ENCODE measurements around the gene SH3BGR. TPM values are rescaled to one million over a fixed set of nuclear protein-coding genes. Genes with fewer than 3 reads are reported as not detected.

Gene SH3BGR
- total RNA-seq, 2 donors from 2014 or later = 18.8 to 22.4 TPM

DNA sequence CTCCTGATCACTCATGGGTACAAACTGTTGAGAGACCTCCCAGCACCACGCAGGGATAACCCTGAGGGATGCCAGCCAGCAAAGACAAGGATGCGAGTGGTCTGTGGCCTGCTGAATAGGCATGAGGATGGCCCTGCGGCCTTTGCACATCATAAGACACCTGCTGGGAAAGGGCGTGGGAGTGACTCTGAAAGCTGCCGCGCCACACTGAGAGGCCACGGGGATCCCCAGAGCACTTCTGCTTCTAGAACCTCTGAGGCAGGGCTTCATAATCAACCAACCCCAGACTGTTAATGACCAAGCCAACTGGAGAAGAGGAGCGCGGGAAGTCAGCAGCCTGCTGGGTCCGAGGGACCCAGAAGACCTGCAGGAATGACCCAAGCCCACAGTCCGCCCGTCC, 73.8 kb downstream of the SH3BGR start:
- no peak for DNase-seq
- Mint-ChIP-seq H3K36me3 (ENCODE audit: low read depth) (no peaks in the 10 kb centered on the region), H3K4me3 (no peak overlapping the region), H3K4me1 (peaks cover 2% of the 10 kb centered on the region), H3K27me3 (ENCODE audit: insufficient read depth) (peaks cover 2% of the 10 kb centered on the region), H3K9me3 (peaks cover 6% of the 10 kb centered on the region), H3K27ac (no peak overlapping the region)
- Histone ChIP-seq H3K27ac (ENCODE audit: low read depth, low read length) (no peak overlapping the region), H3K4me1 (ENCODE audit: control insufficient read depth, insufficient read depth, low read length) (no peaks in the 10 kb centered on the region), H3K4me3 (ENCODE audit: low read length) (no peak overlapping the region), H3K36me3 (ENCODE audit: control insufficient read depth, insufficient read depth, low read length) (no peaks in the 10 kb centered on the region), H3K27me3 (ENCODE audit: control insufficient read depth, insufficient read depth, low read length, poor library complexity, severe bottlenecking) (no peaks in the 10 kb centered on the region), H3K9me3 (ENCODE audit: control insufficient read depth, low read length) (no peaks in the 10 kb centered on the region), H3K9ac (ENCODE audit: extremely low read depth, low read length, poor library complexity, severe bottlenecking) (no peak overlapping the region)
- TF ChIP-seq, protein P1, sequence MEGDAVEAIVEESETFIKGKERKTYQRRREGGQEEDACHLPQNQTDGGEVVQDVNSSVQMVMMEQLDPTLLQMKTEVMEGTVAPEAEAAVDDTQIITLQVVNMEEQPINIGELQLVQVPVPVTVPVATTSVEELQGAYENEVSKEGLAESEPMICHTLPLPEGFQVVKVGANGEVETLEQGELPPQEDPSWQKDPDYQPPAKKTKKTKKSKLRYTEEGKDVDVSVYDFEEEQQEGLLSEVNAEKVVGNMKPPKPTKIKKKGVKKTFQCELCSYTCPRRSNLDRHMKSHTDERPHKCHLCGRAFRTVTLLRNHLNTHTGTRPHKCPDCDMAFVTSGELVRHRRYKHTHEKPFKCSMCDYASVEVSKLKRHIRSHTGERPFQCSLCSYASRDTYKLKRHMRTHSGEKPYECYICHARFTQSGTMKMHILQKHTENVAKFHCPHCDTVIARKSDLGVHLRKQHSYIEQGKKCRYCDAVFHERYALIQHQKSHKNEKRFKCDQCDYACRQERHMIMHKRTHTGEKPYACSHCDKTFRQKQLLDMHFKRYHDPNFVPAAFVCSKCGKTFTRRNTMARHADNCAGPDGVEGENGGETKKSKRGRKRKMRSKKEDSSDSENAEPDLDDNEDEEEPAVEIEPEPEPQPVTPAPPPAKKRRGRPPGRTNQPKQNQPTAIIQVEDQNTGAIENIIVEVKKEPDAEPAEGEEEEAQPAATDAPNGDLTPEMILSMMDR (conservative IDR thresholded peaks at IDR 0.05) = no peak
- WGBS, 2 experiments (ENCODE audit: insufficient coverage in 1 of 2, insufficient read length in 1 of 2) = 93 to 98% methylated on average over 11 to 12 of the region's 12 CpGs

DNA sequence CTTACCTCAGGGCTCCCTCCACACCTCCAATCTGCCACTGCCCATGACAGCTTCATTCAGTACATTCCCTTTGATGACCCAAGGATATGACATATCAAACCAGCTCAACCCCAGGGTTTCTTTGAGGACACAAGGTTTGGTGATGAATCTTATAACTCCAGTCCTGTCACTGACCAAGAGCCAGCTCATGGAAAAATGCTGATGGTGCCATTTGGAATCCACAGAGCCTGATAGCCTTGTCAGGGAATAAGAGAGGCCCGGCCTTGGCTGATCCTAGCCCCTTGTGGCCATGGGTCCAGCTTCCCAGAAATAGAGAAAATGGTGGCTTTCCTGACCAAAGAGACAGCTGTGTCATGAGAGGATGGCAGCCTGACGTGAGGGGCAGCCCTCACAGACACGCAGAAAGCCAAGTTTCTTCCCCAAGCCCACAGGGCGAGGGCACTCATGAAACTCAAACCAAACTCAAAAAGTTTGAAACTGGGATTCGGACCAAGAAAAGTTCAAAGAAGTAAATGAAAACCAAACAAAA, 75.4 kb downstream of the SH3BGR start:
- Histone ChIP-seq H3K27ac (ENCODE audit: low read depth, low read length) (no peak overlapping the region), H3K27me3 (ENCODE audit: control insufficient read depth, insufficient read depth, low read length, poor library complexity, severe bottlenecking) (no peaks in the 10 kb centered on the region), H3K4me1 (ENCODE audit: control insufficient read depth, insufficient read depth, low read length) (no peaks in the 10 kb centered on the region), H3K9me3 (ENCODE audit: control insufficient read depth, low read length) (no peaks in the 10 kb centered on the region), H3K36me3 (ENCODE audit: control insufficient read depth, insufficient read depth, low read length) (no peaks in the 10 kb centered on the region), H3K4me3 (ENCODE audit: low read length) (no peak overlapping the region), H3K9ac (ENCODE audit: extremely low read depth, low read length, poor library complexity, severe bottlenecking) (no peak overlapping the region)
- Mint-ChIP-seq H3K27me3 (ENCODE audit: insufficient read depth) (peaks cover 2% of the 10 kb centered on the region), H3K9me3 (peaks cover 6% of the 10 kb centered on the region), H3K4me1 (peaks cover 2% of the 10 kb centered on the region), H3K27ac (no peak overlapping the region), H3K36me3 (ENCODE audit: low read depth) (no peaks in the 10 kb centered on the region), H3K4me3 (no peak overlapping the region)
- TF ChIP-seq, protein P1 (conservative IDR thresholded peaks at IDR 0.05) = no peak
- 91 to 95% methylated on average over 3 to 5 of the region's 5 CpGs for WGBS, 2 experiments (ENCODE audit: insufficient coverage in 1 of 2, insufficient read length in 1 of 2)
- DNase-seq = no peak

DNA sequence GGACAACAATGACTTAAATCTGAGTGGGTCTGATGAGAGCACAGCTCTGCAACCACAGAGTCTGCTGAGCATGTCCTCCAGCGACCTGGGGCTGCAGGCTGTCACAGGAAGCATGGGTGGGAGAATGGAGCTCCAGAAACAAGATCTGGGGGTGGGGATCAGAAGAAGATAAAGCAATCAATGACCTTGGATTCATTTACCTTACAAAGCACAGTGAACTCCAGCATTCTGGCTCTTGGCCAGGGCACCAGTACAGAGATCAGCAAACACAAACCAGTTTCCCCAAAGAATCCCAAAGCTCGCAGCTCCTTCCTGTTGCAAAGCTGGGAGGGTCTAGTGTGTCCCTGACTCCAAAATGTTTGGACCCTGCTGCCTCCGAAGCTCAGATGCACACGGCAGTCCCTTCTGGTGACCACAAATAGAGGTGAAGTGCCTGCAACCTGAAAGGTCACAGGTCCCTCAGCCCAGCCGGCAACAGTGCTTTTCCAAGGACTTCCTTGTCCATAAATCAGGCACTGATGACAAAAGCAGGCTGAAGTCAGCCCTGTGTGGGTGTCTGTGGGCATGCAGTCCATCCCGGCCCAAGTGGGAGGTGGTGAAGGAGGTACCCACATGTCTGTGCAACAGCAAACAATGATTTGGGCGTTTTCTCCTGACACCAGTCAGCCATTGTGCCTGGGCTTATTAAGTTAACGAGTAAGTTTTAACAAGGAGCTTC, 76.1 kb downstream of the SH3BGR start:
- no peaks in the 10 kb centered on the region for H3K9me3 ChIP-seq (ENCODE audit: control insufficient read depth, low read length)
- H3K9ac ChIP-seq (ENCODE audit: extremely low read depth, low read length, poor library complexity, severe bottlenecking) = no peak overlapping the region
- no peak for DNase-seq
- no peak overlapping the region for H3K4me3 Mint-ChIP-seq
- TF ChIP-seq, protein P1 (conservative IDR thresholded peaks at IDR 0.05) = no peak
- H3K36me3 ChIP-seq (ENCODE audit: control insufficient read depth, insufficient read depth, low read length) = no peaks in the 10 kb centered on the region
- no peak overlapping the region for H3K27ac Mint-ChIP-seq
- H3K4me3 ChIP-seq (ENCODE audit: low read length) = no peak overlapping the region
- no peaks in the 10 kb centered on the region for H3K4me1 ChIP-seq (ENCODE audit: control insufficient read depth, insufficient read depth, low read length)
- no peak overlapping the region for H3K27ac ChIP-seq (ENCODE audit: low read depth, low read length)
- H3K36me3 Mint-ChIP-seq (ENCODE audit: low read depth) = no peaks in the 10 kb centered on the region
- H3K27me3 Mint-ChIP-seq (ENCODE audit: insufficient read depth) = peaks cover 2% of the 10 kb centered on the region
- H3K9me3 Mint-ChIP-seq = peaks cover 6% of the 10 kb centered on the region
- no peaks in the 10 kb centered on the region for H3K27me3 ChIP-seq (ENCODE audit: control insufficient read depth, insufficient read depth, low read length, poor library complexity, severe bottlenecking)
- peaks cover 2% of the 10 kb centered on the region for H3K4me1 Mint-ChIP-seq
- WGBS, 2 experiments (ENCODE audit: insufficient coverage in 1 of 2, insufficient read length in 1 of 2) = 82 to 83% methylated on average over 7 to 8 of the region's 8 CpGs
